ENCODE measurements around the gene KRTAP25-1.

Gene KRTAP25-1

GRCh38 chr21:30243691-30244090, 45.6 kb downstream of the KRTAP25-1 start:
- Histone ChIP-seq H3K27ac (no peak overlapping the region), H2AFZ (no peak overlapping the region), H3K9ac (no peak overlapping the region), H3K79me2 (no peaks in the 10 kb centered on the region), H3K4me2 (ENCODE audit: low read length) (no peak overlapping the region), H3K4me3 (ENCODE audit: low read depth, low read length) (no peak overlapping the region), H3K9me3 (ENCODE audit: control insufficient read depth, low read length) (no peaks in the 10 kb centered on the region), H3K4me1 (no peaks in the 10 kb centered on the region), H3K36me3 (ENCODE audit: control insufficient read depth, insufficient read depth, low read length) (no peaks in the 10 kb centered on the region), H3K27me3 (ENCODE audit: control insufficient read depth, insufficient read depth, low read length) (no peaks in the 10 kb centered on the region)
- TF ChIP-seq, protein P1, sequence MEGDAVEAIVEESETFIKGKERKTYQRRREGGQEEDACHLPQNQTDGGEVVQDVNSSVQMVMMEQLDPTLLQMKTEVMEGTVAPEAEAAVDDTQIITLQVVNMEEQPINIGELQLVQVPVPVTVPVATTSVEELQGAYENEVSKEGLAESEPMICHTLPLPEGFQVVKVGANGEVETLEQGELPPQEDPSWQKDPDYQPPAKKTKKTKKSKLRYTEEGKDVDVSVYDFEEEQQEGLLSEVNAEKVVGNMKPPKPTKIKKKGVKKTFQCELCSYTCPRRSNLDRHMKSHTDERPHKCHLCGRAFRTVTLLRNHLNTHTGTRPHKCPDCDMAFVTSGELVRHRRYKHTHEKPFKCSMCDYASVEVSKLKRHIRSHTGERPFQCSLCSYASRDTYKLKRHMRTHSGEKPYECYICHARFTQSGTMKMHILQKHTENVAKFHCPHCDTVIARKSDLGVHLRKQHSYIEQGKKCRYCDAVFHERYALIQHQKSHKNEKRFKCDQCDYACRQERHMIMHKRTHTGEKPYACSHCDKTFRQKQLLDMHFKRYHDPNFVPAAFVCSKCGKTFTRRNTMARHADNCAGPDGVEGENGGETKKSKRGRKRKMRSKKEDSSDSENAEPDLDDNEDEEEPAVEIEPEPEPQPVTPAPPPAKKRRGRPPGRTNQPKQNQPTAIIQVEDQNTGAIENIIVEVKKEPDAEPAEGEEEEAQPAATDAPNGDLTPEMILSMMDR (IDR thresholded peaks at IDR 0.05), result no peak

GRCh38 chr21:30240661-30241060, 48.7 kb downstream of the KRTAP25-1 start:
- no peaks in the 10 kb centered on the region for H3K9me3 ChIP-seq (ENCODE audit: control insufficient read depth, low read length)
- no peak overlapping the region for H3K4me3 ChIP-seq (ENCODE audit: low read depth, low read length)
- H3K4me1 ChIP-seq, result no peaks in the 10 kb centered on the region
- no peaks in the 10 kb centered on the region for H3K27me3 ChIP-seq (ENCODE audit: control insufficient read depth, insufficient read depth, low read length)
- H3K36me3 ChIP-seq (ENCODE audit: control insufficient read depth, insufficient read depth, low read length), result no peaks in the 10 kb centered on the region
- H3K79me2 ChIP-seq, result no peaks in the 10 kb centered on the region
- TF ChIP-seq, protein P1 (IDR thresholded peaks at IDR 0.05), result no peak
- no peak overlapping the region for H2AFZ ChIP-seq
- H3K9ac ChIP-seq, result no peak overlapping the region
- no peak overlapping the region for H3K27ac ChIP-seq
- H3K4me2 ChIP-seq (ENCODE audit: low read length), result no peak overlapping the region
